ENCODE results near the gene TMEM129. TPM values are rescaled to one million over a fixed set of nuclear protein-coding genes. Genes with fewer than 3 reads are reported as not detected.

TMEM129 gene
- total RNA-seq, 1 experiment from 2014 or later: 29.8 TPM

DNA sequence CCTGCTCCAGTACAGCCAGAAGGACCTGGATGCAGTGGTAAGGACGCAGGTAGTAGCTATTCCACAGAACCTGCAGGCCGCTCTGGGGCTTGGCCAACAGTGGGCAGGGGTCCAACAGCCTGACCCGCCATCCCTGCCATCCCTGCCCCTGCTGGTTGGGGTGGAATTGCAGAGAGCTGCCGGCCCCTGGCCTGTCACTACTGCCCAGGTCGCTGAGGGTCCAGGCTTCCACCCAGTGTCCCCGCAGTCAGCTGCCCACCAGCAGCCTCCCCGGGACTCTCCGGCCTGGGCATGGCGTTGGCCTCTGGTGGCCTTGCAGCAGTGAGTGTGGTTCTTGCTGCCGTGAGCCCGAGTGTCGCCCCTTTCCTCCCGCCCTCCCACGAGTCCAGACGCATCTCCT is 16.5 kb upstream of the TMEM129 start:
- Mint-ChIP-seq H3K4me3 (ENCODE audit: low read depth, unreplicated experiment) (no peak overlapping the region), H3K9me3 (ENCODE audit: low read depth, unreplicated experiment) (peaks cover 4% of the 10 kb centered on the region), H3K27me3 (ENCODE audit: unreplicated experiment) (no peaks in the 10 kb centered on the region), H3K4me1 (ENCODE audit: low read depth, unreplicated experiment) (no peaks in the 10 kb centered on the region), H3K36me3 (ENCODE audit: insufficient read depth, unreplicated experiment) (peaks cover 54% of the 10 kb centered on the region), H3K27ac (ENCODE audit: unreplicated experiment) (no peak overlapping the region)
- TF ChIP-seq, protein P1, sequence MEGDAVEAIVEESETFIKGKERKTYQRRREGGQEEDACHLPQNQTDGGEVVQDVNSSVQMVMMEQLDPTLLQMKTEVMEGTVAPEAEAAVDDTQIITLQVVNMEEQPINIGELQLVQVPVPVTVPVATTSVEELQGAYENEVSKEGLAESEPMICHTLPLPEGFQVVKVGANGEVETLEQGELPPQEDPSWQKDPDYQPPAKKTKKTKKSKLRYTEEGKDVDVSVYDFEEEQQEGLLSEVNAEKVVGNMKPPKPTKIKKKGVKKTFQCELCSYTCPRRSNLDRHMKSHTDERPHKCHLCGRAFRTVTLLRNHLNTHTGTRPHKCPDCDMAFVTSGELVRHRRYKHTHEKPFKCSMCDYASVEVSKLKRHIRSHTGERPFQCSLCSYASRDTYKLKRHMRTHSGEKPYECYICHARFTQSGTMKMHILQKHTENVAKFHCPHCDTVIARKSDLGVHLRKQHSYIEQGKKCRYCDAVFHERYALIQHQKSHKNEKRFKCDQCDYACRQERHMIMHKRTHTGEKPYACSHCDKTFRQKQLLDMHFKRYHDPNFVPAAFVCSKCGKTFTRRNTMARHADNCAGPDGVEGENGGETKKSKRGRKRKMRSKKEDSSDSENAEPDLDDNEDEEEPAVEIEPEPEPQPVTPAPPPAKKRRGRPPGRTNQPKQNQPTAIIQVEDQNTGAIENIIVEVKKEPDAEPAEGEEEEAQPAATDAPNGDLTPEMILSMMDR (IDR thresholded peaks at IDR 0.05; ENCODE audit: unreplicated experiment): no peak
- intact Hi-C loops (cut with micrococcal nuclease; ENCODE audit: unreplicated experiment): no loop called here
- BruUV-seq (replicated peaks): no TSS peak
- no peak for DNase-seq
- CTCF ChIA-PET: no interaction called here

DNA sequence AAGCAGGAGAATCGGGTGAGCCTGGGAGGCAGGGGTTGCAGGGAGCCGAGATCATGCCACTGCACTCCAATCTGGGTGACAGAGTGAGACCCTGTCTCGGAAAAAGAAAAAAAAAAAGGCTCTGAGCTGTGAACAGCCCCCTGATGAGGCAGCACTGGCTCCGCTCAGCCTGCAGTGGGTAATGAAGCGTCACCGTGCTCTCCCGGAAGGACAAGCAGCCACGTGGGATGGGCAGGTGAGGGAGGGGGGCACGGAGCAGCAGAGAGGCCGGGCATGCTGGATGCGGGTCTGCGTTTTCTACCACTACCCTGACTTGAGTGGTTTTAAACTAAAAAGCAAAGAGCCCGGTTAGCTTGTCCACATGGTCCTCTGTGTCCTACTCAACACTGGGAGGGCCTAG is 15.7 kb upstream of the TMEM129 start:
- TF ChIP-seq, protein P1 (IDR thresholded peaks at IDR 0.05; ENCODE audit: unreplicated experiment): no peak
- Mint-ChIP-seq H3K36me3 (ENCODE audit: insufficient read depth, unreplicated experiment) (peaks cover 50% of the 10 kb centered on the region), H3K27me3 (ENCODE audit: unreplicated experiment) (no peaks in the 10 kb centered on the region), H3K9me3 (ENCODE audit: low read depth, unreplicated experiment) (peaks cover 4% of the 10 kb centered on the region), H3K27ac (ENCODE audit: unreplicated experiment) (no peak overlapping the region), H3K4me3 (ENCODE audit: low read depth, unreplicated experiment) (no peak overlapping the region), H3K4me1 (ENCODE audit: low read depth, unreplicated experiment) (no peaks in the 10 kb centered on the region)
- no peak for DNase-seq
- no TSS peak for BruUV-seq (replicated peaks)
- intact Hi-C loops (cut with micrococcal nuclease; ENCODE audit: unreplicated experiment): no loop called here
- CTCF ChIA-PET: no interaction called here

GRCh38 chr4:1735215-1735614 is 14.1 kb upstream of the TMEM129 start:
- intact Hi-C loops (cut with micrococcal nuclease; ENCODE audit: unreplicated experiment): no loop called here
- Mint-ChIP-seq H3K27me3 (ENCODE audit: unreplicated experiment) (no peaks in the 10 kb centered on the region), H3K9me3 (ENCODE audit: low read depth, unreplicated experiment) (peaks cover 4% of the 10 kb centered on the region), H3K36me3 (ENCODE audit: insufficient read depth, unreplicated experiment) (peaks cover 48% of the 10 kb centered on the region), H3K4me3 (ENCODE audit: low read depth, unreplicated experiment) (no peak overlapping the region), H3K27ac (ENCODE audit: unreplicated experiment) (no peak overlapping the region), H3K4me1 (ENCODE audit: low read depth, unreplicated experiment) (no peaks in the 10 kb centered on the region)
- BruUV-seq (replicated peaks): no TSS peak
- TF ChIP-seq, protein P1 (IDR thresholded peaks at IDR 0.05; ENCODE audit: unreplicated experiment): no peak
- DNase-seq: no peak
- CTCF ChIA-PET: no interaction called here

GRCh38 chr4:1732911-1733310 is 11.8 kb upstream of the TMEM129 start:
- H3K27ac Mint-ChIP-seq (ENCODE audit: unreplicated experiment): no peak overlapping the region
- no TSS peak for BruUV-seq (replicated peaks)
- H3K36me3 Mint-ChIP-seq (ENCODE audit: insufficient read depth, unreplicated experiment): peaks cover 56% of the 10 kb centered on the region
- intact Hi-C loops (cut with micrococcal nuclease; ENCODE audit: unreplicated experiment): no loop called here
- no peaks in the 10 kb centered on the region for H3K27me3 Mint-ChIP-seq (ENCODE audit: unreplicated experiment)
- no peak for DNase-seq
- CTCF ChIA-PET: no interaction called here
- no peaks in the 10 kb centered on the region for H3K9me3 Mint-ChIP-seq (ENCODE audit: low read depth, unreplicated experiment)
- no peak overlapping the region for H3K4me3 Mint-ChIP-seq (ENCODE audit: low read depth, unreplicated experiment)
- peaks cover 19% of the 10 kb centered on the region for H3K4me1 Mint-ChIP-seq (ENCODE audit: low read depth, unreplicated experiment)
- TF ChIP-seq, protein P1 (IDR thresholded peaks at IDR 0.05; ENCODE audit: unreplicated experiment): no peak
